PFSK-1 (cell line): ENCODE data around the gene MRAP.

Experiments used
- FOXP2 ChIP-seq: optimal IDR thresholded peaks from 2 replicates; pipeline ENCODE3; 2011; ENCODE audit warnings: borderline replicate concordance, control low read depth, inconsistent platforms; ENCODE audit not compliant: insufficient read depth; ENCODE audit errors: extremely low read length, extremely low read depth
- POLR2AphosphoS5 ChIP-seq: IDR thresholded peaks from 2 replicates; pipeline ENCODE4 v1.6.1; 2012; ENCODE audit warnings: low read depth, mild to moderate bottlenecking, control low read depth, low read length, moderate library complexity
- REST ChIP-seq, 2 experiments: IDR thresholded peaks; 2 replicates each; pipeline versions ENCODE4 v1.6.1 to v1.8.0; 2011 to 2012; ENCODE audit warnings: low read depth in 2 of 2, low read length in 2 of 2, control low read depth in 1 of 2, inconsistent platforms in 1 of 2, mild to moderate bottlenecking in 1 of 2, moderate library complexity in 1 of 2; ENCODE audit not compliant: insufficient read depth in 1 of 2
- TAF1 ChIP-seq: IDR thresholded peaks from 2 replicates; pipeline ENCODE4 v1.6.1; 2012; ENCODE audit warnings: low read length, control low read depth, borderline replicate concordance; ENCODE audit not compliant: insufficient read depth

- TF ChIP-seq POLR2AphosphoS5 = no peak
- TF ChIP-seq REST (IDR thresholded peaks at IDR 0.05; ENCODE audit: insufficient read depth in 1 of 2, low read depth in 2 of 2, low read length in 2 of 2) = no peak
- TF ChIP-seq TAF1 = no peak
- TF ChIP-seq FOXP2 = no peak
These were observed 19.3 kb upstream of the MRAP start for GRCh38 chr21:32279377-32279680.
